22Rv1 (cell line): ENCODE results near the gene RPL39L.

ENCODE experiments used
- ZFX ChIP-seq: fragments of 450-650 bp; IDR thresholded peaks from 2 replicates; pipeline ENCODE4 v1.6.1; 2017; ENCODE audit warnings: antibody characterized with exemption, borderline replicate concordance
- TF ChIP-seq, protein P1 (sequence below): fragments of 450-650 bp; IDR thresholded peaks from 2 replicates; pipeline ENCODE4 v1.5.1; 2017; ENCODE audit warnings: mild to moderate bottlenecking

GRCh38 chr3:187131981-187132380 is 7.3 kb downstream of the RPL39L start:
- TF ChIP-seq, protein P1, sequence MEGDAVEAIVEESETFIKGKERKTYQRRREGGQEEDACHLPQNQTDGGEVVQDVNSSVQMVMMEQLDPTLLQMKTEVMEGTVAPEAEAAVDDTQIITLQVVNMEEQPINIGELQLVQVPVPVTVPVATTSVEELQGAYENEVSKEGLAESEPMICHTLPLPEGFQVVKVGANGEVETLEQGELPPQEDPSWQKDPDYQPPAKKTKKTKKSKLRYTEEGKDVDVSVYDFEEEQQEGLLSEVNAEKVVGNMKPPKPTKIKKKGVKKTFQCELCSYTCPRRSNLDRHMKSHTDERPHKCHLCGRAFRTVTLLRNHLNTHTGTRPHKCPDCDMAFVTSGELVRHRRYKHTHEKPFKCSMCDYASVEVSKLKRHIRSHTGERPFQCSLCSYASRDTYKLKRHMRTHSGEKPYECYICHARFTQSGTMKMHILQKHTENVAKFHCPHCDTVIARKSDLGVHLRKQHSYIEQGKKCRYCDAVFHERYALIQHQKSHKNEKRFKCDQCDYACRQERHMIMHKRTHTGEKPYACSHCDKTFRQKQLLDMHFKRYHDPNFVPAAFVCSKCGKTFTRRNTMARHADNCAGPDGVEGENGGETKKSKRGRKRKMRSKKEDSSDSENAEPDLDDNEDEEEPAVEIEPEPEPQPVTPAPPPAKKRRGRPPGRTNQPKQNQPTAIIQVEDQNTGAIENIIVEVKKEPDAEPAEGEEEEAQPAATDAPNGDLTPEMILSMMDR: no peak
- TF ChIP-seq ZFX: no peak
